Left lung (tissue), 10 donors: ENCODE results near the gene FLII. TPM values are rescaled to one million over a fixed set of nuclear protein-coding genes. Genes with fewer than 3 reads are reported as not detected.

Experiments
- ATAC-seq: fragments of 200-7000 bp; cut with Tn5 transposase; one replicate; pipeline ENCODE4 v1.9.1; 2020; ENCODE audit warnings: moderate library complexity
- DNase-seq, 4 donors: peaks; one replicate each; pipeline ENCODE4 v3.0.0-alpha.2; 2013 to 2020
- H3K27ac ChIP-seq, 2 donors: fragments of 200-600 bp; sonication (generic) in 1 of 2; one replicate each; pipeline versions ENCODE4 v1.5.0 to v1.8.0; 2020 to 2021
- H3K27me3 ChIP-seq, 2 donors: fragments of 200-600 bp; sonication (generic) in 1 of 2; one replicate each; pipeline versions ENCODE4 v1.5.0 to v1.8.0; 2020 to 2021
- H3K36me3 ChIP-seq, 2 donors: fragments of 200-600 bp; sonication (generic) in 1 of 2; one replicate each; pipeline versions ENCODE4 v1.5.0 to v1.8.0; 2020 to 2021
- H3K4me1 ChIP-seq, 2 donors: fragments of 200-600 bp; one replicate each; pipeline ENCODE4 v1.8.0; 2021
- H3K4me3 ChIP-seq, 2 donors: fragments of 200-600 bp; sonication (generic) in 1 of 2; one replicate each; pipeline versions ENCODE4 v1.5.0 to v1.8.0; 2020 to 2021; ENCODE audit warnings: mild to moderate bottlenecking in 1 of 2
- H3K9me3 ChIP-seq, 2 donors: fragments of 200-600 bp; sonication (generic) in 1 of 2; one replicate each; pipeline versions ENCODE4 v1.5.0 to v1.8.0; 2020 to 2021
- CTCF ChIP-seq, 2 donors: fragments of 200-600 bp; sonication (generic) in 1 of 2; IDR thresholded peaks; one replicate each; pipeline versions ENCODE4 v1.5.0 to v1.8.0; 2021; ENCODE audit warnings: antibody characterized with exemption in 2 of 2
- intact Hi-C, 2 donors: fragments of 100-400 bp; cut with DNase I; formaldehyde crosslinking; loops; one replicate each; pipeline versions ENCODE4 v1.11.2 to v1.14.2; 2022
- polyA plus RNA-seq, 6 donors: library from polyadenylated mRNA; unstranded; fragments of 120-200 nt; gene quantifications; one replicate each; pipeline ENCODE4 v1.2.1, GENCODE V29; 2013; ENCODE audit not compliant: insufficient read length in 6 of 6
- total RNA-seq, 2 donors: library from RNA; stranded (reverse); fragmentation: NEBNext Ultra II Directional; extraction: Animal tissue kit (Norgen Biotek cat#: 25700); gene quantifications; one replicate each; pipeline ENCODE4 v1.2.1, GENCODE V29; 2021
- donor health status: DM: no; HTN: yes; CAD: no.
- donor health status: DM: no; HTN: no; CAD: no.

The FLII gene
- total and polyA plus RNA-seq, 8 donors = 124 to 381 (median 146) TPM

- no peaks in the 10 kb centered on the region for H3K27me3 ChIP-seq
- H3K4me1 ChIP-seq = peaks cover 7 to 22% of the 10 kb centered on the region in 2 donors
- no peak for TF ChIP-seq CTCF (IDR thresholded peaks at IDR 0.05)
- no peaks in the 10 kb centered on the region for H3K36me3 ChIP-seq
- intact Hi-C loops = no loop called here
- no peaks in the 10 kb centered on the region for H3K9me3 ChIP-seq
- DNase-seq (no peak), ATAC-seq (no peak)
- peak overlapping the region; percentile 56 to 59 for H3K4me3 ChIP-seq
- H3K27ac ChIP-seq = no peak overlapping the region
These were observed 32.1 kb downstream of the FLII start for GRCh38 chr17:18226284-18226945.

GRCh38 chr17:18225642-18226283 is 32.8 kb downstream of the FLII start:
- peak; percentile 7 for ATAC-seq
- H3K27ac ChIP-seq = no peak overlapping the region
- intact Hi-C loops = no loop called here
- no peak for TF ChIP-seq CTCF (IDR thresholded peaks at IDR 0.05)
- peaks cover 7 to 22% of the 10 kb centered on the region in 2 donors for H3K4me1 ChIP-seq
- H3K4me3 ChIP-seq = peak overlapping the region; percentile 56 to 59
- no peaks in the 10 kb centered on the region for H3K9me3 ChIP-seq
- no peak for DNase-seq
- H3K27me3 ChIP-seq = no peaks in the 10 kb centered on the region
- no peaks in the 10 kb centered on the region for H3K36me3 ChIP-seq

GRCh38 chr17:18225121-18225641 is 33.4 kb downstream of the FLII start, which contains the start of gene LLGL1:
Gene LLGL1 (plus strand): TSS chr17:18225635. CDS start chr17:18225683, 48 bp downstream.
- Histone ChIP-seq H3K4me3 (peak within 1 kb of the TSS; percentile 56 to 59), H3K27me3 (no peaks in the 10 kb centered on the region), H3K9me3 (no peaks in the 10 kb centered on the region), H3K36me3 (no peaks in the 10 kb centered on the region), H3K4me1 (peaks cover 7 to 22% of the 10 kb centered on the region in 2 donors), H3K27ac (peak within 1 kb of the TSS in 1 of 2 donors; percentile 23)
- intact Hi-C loops = no loop called here
- DNase-seq = peak; percentile 95 to 100 (median 96)
- TF ChIP-seq CTCF (IDR thresholded peaks at IDR 0.05) = no peak
- peak; percentile 99 for ATAC-seq

GRCh38 chr17:18224387-18225120 is 34.0 kb downstream of the FLII start:
- H3K27ac ChIP-seq = peak overlapping the region in 1 of 2 donors; percentile 23

More at GRCh38 chr17:18224387-18225120, 34.0 kb downstream of the FLII start:
- ATAC-seq = no peak
- intact Hi-C loops = no loop called here
- Histone ChIP-seq H3K27me3 (no peaks in the 10 kb centered on the region), H3K4me3 (peak overlapping the region; percentile 12 to 59), H3K36me3 (no peaks in the 10 kb centered on the region), H3K4me1 (peaks cover 7 to 22% of the 10 kb centered on the region in 2 donors), H3K9me3 (no peaks in the 10 kb centered on the region)
- no peak for TF ChIP-seq CTCF (IDR thresholded peaks at IDR 0.05)
- DNase-seq = peak in 1 of 4 donors; percentile 40
